Stimulated activated naive CD4-positive, alpha-beta T cell (primary cell): ENCODE measurements around the gene RAB41.
"Not testable (repeated sequence)": the region's sequence is repeated elsewhere in the genome, so short reads cannot be mapped to it uniquely, and the experiment has no call there.

ENCODE experiments used
- DNase-seq, 6 experiments: peaks; one replicate each; lab custom pipeline; 2025; lab: John Stamatoyannopoulos, UW

Gene RAB41

GRCh38 chrX:70281951-70282350 lies at the start of gene RAB41:
TSS of gene RAB41 (plus strand) at chrX:70282172. CDS start at chrX:70282218, 46 bp downstream.
- DNase-seq: no peak

- no peak for DNase-seq
Measured at GRCh38 chrX:70234355-70234754, 47.6 kb upstream of the RAB41 start, which contains the start of gene AWAT1. TSS of gene AWAT1 (plus strand) at chrX:70234655. CDS start at chrX:70234696, 41 bp downstream.

GRCh38 chrX:70240751-70241150 lies 41.2 kb upstream of the RAB41 start:
- DNase-seq: no peak

- DNase-seq: no peak
Measured at GRCh38 chrX:70241501-70241900, 40.5 kb upstream of the RAB41 start.

GRCh38 chrX:70243601-70244000 lies 38.4 kb upstream of the RAB41 start:
- DNase-seq: not testable (repeated sequence)

- DNase-seq: no peak
Measured at GRCh38 chrX:70244881-70245280, 37.1 kb upstream of the RAB41 start.

- no peak for DNase-seq
Measured at GRCh38 chrX:70247252-70247651, 34.7 kb upstream of the RAB41 start.

GRCh38 chrX:70252491-70252890 lies 29.5 kb upstream of the RAB41 start:
- DNase-seq: no peak

- no peak for DNase-seq
Measured at GRCh38 chrX:70253377-70254062, 28.5 kb upstream of the RAB41 start.

- DNase-seq: no peak
Measured at GRCh38 chrX:70254063-70254400, 27.9 kb upstream of the RAB41 start.

GRCh38 chrX:70254909-70255308 lies 27.1 kb upstream of the RAB41 start:
- no peak for DNase-seq

GRCh38 chrX:70255452-70255851 lies 26.5 kb upstream of the RAB41 start:
- DNase-seq: no peak

- no peak for DNase-seq
Measured at GRCh38 chrX:70257423-70258288, 24.3 kb upstream of the RAB41 start.

- no peak for DNase-seq
Measured at GRCh38 chrX:70260104-70260503, 21.9 kb upstream of the RAB41 start, which contains the start of gene P2RY4. TSS of gene P2RY4 (minus strand) at chrX:70260204. CDS start at chrX:70259624, 580 bp downstream.

- peak in 1 of 6 experiments; percentile 4 for DNase-seq
Measured at GRCh38 chrX:70262952-70263567, 18.9 kb upstream of the RAB41 start.

- DNase-seq: no peak
Measured at GRCh38 chrX:70264784-70265183, 17.2 kb upstream of the RAB41 start.

GRCh38 chrX:70268034-70268433 lies 13.9 kb upstream of the RAB41 start, which contains the start of gene ARR3:
TSS of gene ARR3 (plus strand) at chrX:70268334. CDS start at chrX:70269386, 1,052 bp downstream.
- no peak for DNase-seq

GRCh38 chrX:70274029-70274428 lies 7.9 kb upstream of the RAB41 start:
- DNase-seq: not testable (repeated sequence)

- no peak for DNase-seq
Measured at GRCh38 chrX:70279081-70279480, 2.9 kb upstream of the RAB41 start.

- no peak for DNase-seq
Measured at GRCh38 chrX:70280573-70280972, 1.4 kb upstream of the RAB41 start.

GRCh38 chrX:70289168-70289792 lies 7.3 kb downstream of the RAB41 start:
- DNase-seq: no peak
